NOMO-1 treated with DMSO at 0.1 percent for 48 hours (cell line): ENCODE data around the gene ARHGAP24.
A peak's percentile ranks its signal among the peaks of the same experiment; 100 is the strongest.

Experiments
- DNase-seq: peaks from one replicate; lab custom pipeline; 2025; ENCODE audit not compliant: unreplicated experiment; lab: John Stamatoyannopoulos, UW

The ARHGAP24 gene

GRCh38 chr4:85772470-85772869 lies 297.5 kb downstream of the ARHGAP24 start:
- DNase-seq, result no peak

- DNase-seq, result no peak
Observed at GRCh38 chr4:85773372-85773771, 298.4 kb downstream of the ARHGAP24 start.

GRCh38 chr4:85774000-85774399 lies 299.1 kb downstream of the ARHGAP24 start:
- no peak for DNase-seq

GRCh38 chr4:85774489-85774888 lies 299.5 kb downstream of the ARHGAP24 start:
- DNase-seq, result no peak

- DNase-seq, result no peak
Observed at GRCh38 chr4:85776096-85776495, 301.1 kb downstream of the ARHGAP24 start.

GRCh38 chr4:85776579-85776978 lies 301.6 kb downstream of the ARHGAP24 start:
- no peak for DNase-seq

- peak; percentile 76 for DNase-seq
Observed at GRCh38 chr4:85777908-85778631, 303.1 kb downstream of the ARHGAP24 start.

- no peak for DNase-seq
Observed at GRCh38 chr4:85778632-85779131, 303.7 kb downstream of the ARHGAP24 start.

- DNase-seq, result no peak
Observed at GRCh38 chr4:85779165-85779564, 304.2 kb downstream of the ARHGAP24 start.

- DNase-seq, result no peak
Observed at GRCh38 chr4:85780664-85781063, 305.7 kb downstream of the ARHGAP24 start.

- no peak for DNase-seq
Observed at GRCh38 chr4:85783483-85783882, 308.5 kb downstream of the ARHGAP24 start.

GRCh38 chr4:85783900-85784299 lies 308.9 kb downstream of the ARHGAP24 start:
- no peak for DNase-seq

- DNase-seq, result no peak
Observed at GRCh38 chr4:85784348-85784747, 309.4 kb downstream of the ARHGAP24 start.

- no peak for DNase-seq
Observed at GRCh38 chr4:85784947-85785346, 310.0 kb downstream of the ARHGAP24 start.

GRCh38 chr4:85787133-85787532 lies 312.2 kb downstream of the ARHGAP24 start:
- no peak for DNase-seq

GRCh38 chr4:85788604-85789003 lies 313.7 kb downstream of the ARHGAP24 start:
- no peak for DNase-seq

GRCh38 chr4:85789241-85789640 lies 314.3 kb downstream of the ARHGAP24 start:
- no peak for DNase-seq

GRCh38 chr4:85790582-85790981 lies 315.6 kb downstream of the ARHGAP24 start:
- DNase-seq, result no peak

GRCh38 chr4:85792376-85793232 lies 317.7 kb downstream of the ARHGAP24 start:
- DNase-seq, result peak; percentile 30

- DNase-seq, result no peak
Observed at GRCh38 chr4:85793233-85793585, 318.3 kb downstream of the ARHGAP24 start.

- peak; percentile 78 for DNase-seq
Observed at GRCh38 chr4:85798012-85798770, 323.2 kb downstream of the ARHGAP24 start.
